H1 (cell line): ENCODE data around the gene FITM1. TPM values are rescaled to one million over a fixed set of nuclear protein-coding genes. Genes with fewer than 3 reads are reported as not detected.

Source experiments
- CTCF ChIA-PET: fragments of 300-600 bp; sonication (Branson Sonifier 250); formaldehyde crosslinking; loops from one replicate; lab custom pipeline; 2021; ENCODE audit not compliant: partially characterized antibody; lab: Charles Lee
- POLR2A ChIA-PET: fragments of 300-600 bp; sonication (Branson Sonifier 250); formaldehyde crosslinking; loops from one replicate; lab custom pipeline; 2021; ENCODE audit warnings: inconsistent platforms; ENCODE audit not compliant: partially characterized antibody; lab: Charles Lee
- DNase-seq, 2 experiments: peaks; one replicate each; pipeline versions ENCODE4 v3.0.0 to v3.0.0-alpha.2; 2010 to 2022; ENCODE audit warnings: low spot score in 2 of 2, low read depth in 1 of 2, mixed read lengths in 1 of 2
- FAIRE-seq: peaks from 2 replicates; lab custom pipeline; 2011; peaks lifted over from hg19 to GRCh38; lab: Jason Lieb, UNC
- H2AFZ ChIP-seq: 2 replicates; pipeline ENCODE4 v1.8.1; 2012; ENCODE audit warnings: low read length, inconsistent platforms
- H2AK5ac ChIP-seq: 2 replicates; pipeline ENCODE4 v1.6.1; 2013; ENCODE audit warnings: low read depth, low read length
- H2BK120ac ChIP-seq: replicated peaks from 2 replicates; pipeline ENCODE3; 2013; ENCODE audit warnings: low read depth, low read length, inconsistent platforms
- H2BK12ac ChIP-seq: 2 replicates; pipeline ENCODE4 v1.6.1; 2013; ENCODE audit warnings: low read depth, low read length
- H2BK15ac ChIP-seq: 2 replicates; pipeline ENCODE4 v1.6.1; 2013; ENCODE audit warnings: low read length
- H2BK20ac ChIP-seq: 2 replicates; pipeline ENCODE4 v1.6.1; 2013; ENCODE audit warnings: low read length
- H2BK5ac ChIP-seq: 2 replicates; pipeline ENCODE4 v1.6.1; 2013; ENCODE audit warnings: low read depth, low read length
- H3K14ac ChIP-seq: 2 replicates; pipeline ENCODE4 v1.6.1; 2013; ENCODE audit warnings: inconsistent platforms; ENCODE audit not compliant: insufficient read length
- H3K18ac ChIP-seq: 2 replicates; pipeline ENCODE4 v1.6.1; 2013; ENCODE audit warnings: low read length; ENCODE audit errors: extremely low read depth
- H3K23ac ChIP-seq: 2 replicates; pipeline ENCODE4 v1.6.1; 2013; ENCODE audit warnings: inconsistent platforms; ENCODE audit not compliant: insufficient read length
- H3K23me2 ChIP-seq: 2 replicates; pipeline ENCODE4 v1.6.1; 2013; ENCODE audit warnings: low read depth, low read length
- H3K27ac ChIP-seq: 2 replicates; pipeline ENCODE4 v1.6.1; 2011; ENCODE audit warnings: low read depth, low read length, inconsistent platforms
- H3K27me3 ChIP-seq, 4 experiments: replicated peaks in 1 of 4; 1 replicate in 1 of 4; 2 replicates in 3 of 4; pipeline versions ENCODE4 v1.6.1 to v1.8.1; 2011 to 2013; ENCODE audit warnings: low read length in 3 of 4, mild to moderate bottlenecking in 3 of 4, inconsistent platforms in 2 of 4, mixed read lengths in 2 of 4, moderate library complexity in 1 of 4; ENCODE audit not compliant: control insufficient read depth in 3 of 4, insufficient read depth in 3 of 4; ENCODE audit errors: extremely low read depth in 1 of 4
- H3K36me3 ChIP-seq, 4 experiments: 2 replicates each; pipeline versions ENCODE4 v1.6.1 to v1.8.1; 2011 to 2013; ENCODE audit warnings: mild to moderate bottlenecking in 4 of 4, low read length in 3 of 4, moderate library complexity in 2 of 4, control low read depth in 1 of 4, inconsistent platforms in 1 of 4; ENCODE audit not compliant: insufficient read depth in 4 of 4, control insufficient read depth in 2 of 4
- H3K4ac ChIP-seq: replicated peaks from 2 replicates; pipeline ENCODE3; 2013; ENCODE audit warnings: low read length, low read depth, mixed read lengths, inconsistent platforms; ENCODE audit not compliant: insufficient read length
- H3K4me1 ChIP-seq, 4 experiments: replicated peaks in 1 of 4; 1 replicate in 1 of 4; 2 replicates in 3 of 4; pipeline versions ENCODE4 v1.6.1 to v1.8.1; 2011 to 2013; ENCODE audit warnings: low read length in 3 of 4, inconsistent platforms in 2 of 4, mixed read lengths in 1 of 4; ENCODE audit not compliant: insufficient read depth in 4 of 4, control insufficient read depth in 3 of 4
- H3K4me2 ChIP-seq, 2 experiments: 2 replicates each; pipeline versions ENCODE4 v1.6.1 to v1.8.1; 2011 to 2013; ENCODE audit warnings: low read depth in 2 of 2, low read length in 2 of 2, control low read depth in 1 of 2, inconsistent platforms in 1 of 2, mild to moderate bottlenecking in 1 of 2; ENCODE audit not compliant: insufficient read depth in 1 of 2
- H3K4me3 ChIP-seq, 4 experiments: fragments of 200-600, 300-600 bp in 1 of 4; sonication (generic), shearing (Covaris generic), sonication (Bioruptor Twin) in 1 of 4; 2 replicates each; pipeline versions ENCODE4 v1.5.1 to v1.8.1; 2011 to 2016; ENCODE audit warnings: low read length in 4 of 4, low read depth in 3 of 4, control low read depth in 2 of 4, inconsistent platforms in 2 of 4, mild to moderate bottlenecking in 2 of 4, mixed read lengths in 1 of 4, moderate library complexity in 1 of 4; ENCODE audit not compliant: insufficient read depth in 2 of 4; ENCODE audit errors: extremely low read depth in 1 of 4
- H3K56ac ChIP-seq: replicated peaks from 2 replicates; pipeline ENCODE3; 2013; ENCODE audit warnings: low read depth, mild to moderate bottlenecking, mixed read lengths, low read length, inconsistent platforms; ENCODE audit not compliant: insufficient read length
- H3K79me1 ChIP-seq: 2 replicates; pipeline ENCODE4 v1.6.1; 2013; ENCODE audit warnings: low read depth, low read length, control low read depth
- H3K79me2 ChIP-seq, 2 experiments: 2 replicates each; pipeline versions ENCODE4 v1.6.1 to v1.8.1; 2012 to 2013; ENCODE audit warnings: low read length in 2 of 2, mild to moderate bottlenecking in 2 of 2, inconsistent platforms in 1 of 2; ENCODE audit not compliant: insufficient read depth in 2 of 2, control insufficient read depth in 1 of 2
- H3K9ac ChIP-seq, 4 experiments: replicated peaks in 1 of 4; 1 replicate in 1 of 4; 2 replicates in 3 of 4; pipeline versions ENCODE4 v1.6.1 to v1.8.1; 2011 to 2013; ENCODE audit warnings: low read depth in 3 of 4, low read length in 3 of 4, control low read depth in 2 of 4, mild to moderate bottlenecking in 2 of 4, moderate library complexity in 2 of 4, inconsistent platforms in 1 of 4; ENCODE audit errors: extremely low read depth in 1 of 4
- H3K9me3 ChIP-seq, 2 experiments: 2 replicates each; pipeline versions ENCODE4 v1.6.1 to v1.8.1; 2012 to 2013; ENCODE audit warnings: mild to moderate bottlenecking in 2 of 2, moderate library complexity in 2 of 2, control low read depth in 1 of 2, inconsistent platforms in 1 of 2, low read depth in 1 of 2, low read length in 1 of 2, mixed read lengths in 1 of 2; ENCODE audit not compliant: insufficient read depth in 2 of 2
- H4K20me1 ChIP-seq, 2 experiments: replicated peaks in 1 of 2; 2 replicates each; pipeline versions ENCODE3 to v1.8.1; 2011 to 2013; ENCODE audit warnings: inconsistent platforms in 2 of 2, low read length in 2 of 2, mild to moderate bottlenecking in 1 of 2; ENCODE audit not compliant: insufficient read depth in 2 of 2, control insufficient read depth in 1 of 2
- H4K5ac ChIP-seq: 2 replicates; pipeline ENCODE4 v1.6.1; 2013; ENCODE audit warnings: low read length, low read depth, mixed read lengths, inconsistent platforms; ENCODE audit not compliant: insufficient read length
- H4K8ac ChIP-seq: 2 replicates; pipeline ENCODE4 v1.8.0; 2013; ENCODE audit warnings: mild to moderate bottlenecking, moderate library complexity, low read length, inconsistent platforms; ENCODE audit not compliant: insufficient read depth; ENCODE audit errors: extremely low read depth
- H4K91ac ChIP-seq: replicated peaks from 2 replicates; pipeline ENCODE3; 2013; ENCODE audit warnings: low read length, mixed read lengths, inconsistent platforms; ENCODE audit not compliant: insufficient read length
- BCL11A ChIP-seq, 2 experiments: IDR thresholded peaks; one replicate each; pipeline ENCODE4 v1.6.1; 2011; ENCODE audit warnings: low read depth in 2 of 2, low read length in 2 of 2, mild to moderate bottlenecking in 2 of 2
- CREB1 ChIP-seq: IDR thresholded peaks from 2 replicates; pipeline ENCODE4 v1.6.1; 2012; ENCODE audit warnings: inconsistent platforms
- HDAC2 ChIP-seq, 2 experiments: fragments of 300-600 bp in 1 of 2; sonication (generic) in 1 of 2; IDR thresholded peaks; 2 replicates each; pipeline ENCODE4 v1.6.1; 2011 to 2012; ENCODE audit warnings: low read depth in 2 of 2, low read length in 2 of 2, mild to moderate bottlenecking in 2 of 2, moderate library complexity in 2 of 2, borderline replicate concordance in 1 of 2, inconsistent platforms in 1 of 2
- JUN ChIP-seq: IDR thresholded peaks from 2 replicates; pipeline ENCODE4 v1.6.1; 2011; ENCODE audit warnings: low read depth, mild to moderate bottlenecking, improper control_type of control experiment, low read length
- KDM1A ChIP-seq: fragments of 200-600, 300-600 bp; sonication (generic); IDR thresholded peaks from 2 replicates; pipeline ENCODE4 v1.7.1; 2016; ENCODE audit warnings: mild to moderate bottlenecking, low read length, borderline replicate concordance
- KDM5A ChIP-seq: fragments of 200-600 bp; IDR thresholded peaks from 2 replicates; pipeline ENCODE4 v1.7.1; 2012; ENCODE audit warnings: mild to moderate bottlenecking, low read length, inconsistent platforms, mixed read lengths
- MAFK ChIP-seq: IDR thresholded peaks from 2 replicates; pipeline ENCODE4 v1.6.1; 2012; ENCODE audit warnings: low read depth, mild to moderate bottlenecking, improper control_type of control experiment, low read length
- NRF1 ChIP-seq: IDR thresholded peaks from 2 replicates; pipeline ENCODE4 v1.6.1; 2011; ENCODE audit warnings: mild to moderate bottlenecking, low read depth, low read length, improper control_type of control experiment
- SAP30 ChIP-seq: fragments of 300-600 bp; sonication (generic); IDR thresholded peaks from 2 replicates; pipeline ENCODE4 v1.7.1; 2012; ENCODE audit warnings: low read length, moderate library complexity, mild to moderate bottlenecking, inconsistent platforms; ENCODE audit not compliant: insufficient read depth, insufficient replicate concordance
- SP4 ChIP-seq: IDR thresholded peaks from 2 replicates; pipeline ENCODE4 v1.6.1; 2012; ENCODE audit warnings: low read length, inconsistent platforms
- SRF ChIP-seq: IDR thresholded peaks from 2 replicates; pipeline ENCODE4 v1.6.1; 2011; ENCODE audit warnings: mild to moderate bottlenecking, low read depth, low read length, moderate library complexity
- TAF7 ChIP-seq: optimal IDR thresholded peaks from 2 replicates; pipeline ENCODE3; 2011; ENCODE audit warnings: low read depth, mild to moderate bottlenecking, inconsistent platforms, low read length, moderate library complexity, borderline replicate concordance
- TBP ChIP-seq: IDR thresholded peaks from 2 replicates; pipeline ENCODE4 v1.6.1; 2011; ENCODE audit warnings: low read depth, low read length, improper control_type of control experiment
- ZNF274 ChIP-seq: IDR thresholded peaks from 2 replicates; pipeline ENCODE4 v1.7.0; 2012; ENCODE audit warnings: low read length, borderline replicate concordance; ENCODE audit errors: extremely low read depth
- WGBS, 2 experiments: shearing (Covaris generic) in 1 of 2; methylation state at CpG; one replicate each; pipeline versions ENCODE4 v1.1.6 to v1.1.7; 2013 to 2015; ENCODE audit warnings: low lambda C conversion rate in 2 of 2, mixed read lengths in 2 of 2, inconsistent platforms in 1 of 2, low coverage in 1 of 2, missing lambda C conversion rate in 1 of 2; ENCODE audit not compliant: insufficient replicate concordance in 2 of 2, insufficient coverage in 1 of 2, insufficient read length in 1 of 2; ENCODE audit errors: extremely low coverage in 1 of 2, missing lambda C conversion rate in 1 of 2; 5-methylcytosine and 5-hydroxymethylcytosine counted together
- polyA plus RNA-seq, 7 experiments: library from polyadenylated mRNA; depleted of rRNA in 3 of 7; stranded (reverse) in 5 of 7; unstranded in 2 of 7; fragments of >200 nt in 5 of 7; fragments of 200-250 nt in 2 of 7; gene quantifications; 1 replicate in 5 of 7; 2 replicates in 1 of 7; 4 replicates in 1 of 7; pipeline versions ENCODE4 v1.2.1 to v1.2.3, GENCODE V29; 2011 to 2013; ENCODE audit warnings: missing spikeins in 2 of 7, mixed read lengths in 2 of 7
- total RNA-seq: library from RNA; stranded (reverse); fragmentation: NEBNext Ultra II Directional; extraction: Animal tissue kit (Norgen Biotek cat#: 25700); gene quantifications from 2 replicates; pipeline ENCODE4 v1.2.1, GENCODE V29; 2021

Gene FITM1
- total and polyA plus RNA-seq, 2 of the 8 experiments (the other 6 are each of a cell fraction or from before 2014, with no cell fraction given): 0.53 to 0.76 TPM

DNA sequence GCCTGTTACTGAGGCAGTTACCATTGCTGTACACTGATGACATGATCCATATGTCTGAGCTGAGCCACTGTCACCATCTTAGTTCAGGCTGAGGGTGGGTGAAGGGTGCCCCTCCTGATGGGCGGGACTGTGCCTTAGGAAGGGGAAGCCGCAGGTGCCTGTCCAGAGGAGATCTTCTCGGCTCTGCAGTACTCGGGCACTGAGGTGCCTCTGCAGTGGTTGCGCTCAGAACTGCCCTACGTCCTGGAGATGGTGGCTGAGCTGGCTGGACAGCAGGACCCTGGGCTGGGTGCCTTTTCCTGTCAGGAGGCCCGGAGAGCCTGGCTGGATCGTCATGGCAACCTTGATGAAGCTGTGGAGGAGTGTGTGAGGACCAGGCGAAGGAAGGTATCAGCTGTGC lies 20.5 kb downstream of the FITM1 start:
- FAIRE-seq: no peak
- Histone ChIP-seq H3K27me3 (no peaks in the 10 kb centered on the region; a peak in 1 of 7 replicates), H2BK15ac (no peak overlapping the region), H2BK120ac (no peak overlapping the region), H2AK5ac (no peak overlapping the region), H3K4ac (no peak overlapping the region), H4K8ac (no peak overlapping the region), H3K79me2 (peaks cover 0 to 21% of the 10 kb centered on the region in 2 experiments; a peak in 3 of 4 replicates), H3K56ac (no peak overlapping the region), H2BK5ac (no peak overlapping the region), H3K79me1 (peaks cover 9% of the 10 kb centered on the region; the same call in 1 of the 2 replicates), H4K20me1 (peaks cover 0 to 23% of the 10 kb centered on the region in 2 experiments), H4K5ac (no peak overlapping the region), H3K4me2 (no peak overlapping the region), H3K9ac (no peak overlapping the region), H3K14ac (no peak overlapping the region), H3K9me3 (no peaks in the 10 kb centered on the region), H3K23ac (no peak overlapping the region), H3K27ac (no peak overlapping the region), H2AFZ (no peak overlapping the region), H2BK20ac (no peak overlapping the region), H3K4me1 (peaks cover 0 to 6% (median 3%) of the 10 kb centered on the region in 4 experiments; a peak in 4 of 7 replicates), H3K18ac (no peak overlapping the region), H4K91ac (no peak overlapping the region), H3K23me2 (peaks cover 10% of the 10 kb centered on the region), H2BK12ac (no peak overlapping the region), H3K36me3 (peaks cover 25 to 46% (median 45%) of the 10 kb centered on the region in 4 experiments), H3K4me3 (no peak overlapping the region)
- ChIA-PET POLR2A (interaction anchor here (0.6 to 9.6 kb wide), 11 partner anchors 10 to 734 kb away, joined by 3 to 86 read pairs (median 6); partner anchors contain the start of genes CHMP4A, DCAF11, EMC9 and IRF9), CTCF (interaction anchor here (0.6 to 3.4 kb wide), 7 partner anchors 10 to 161 kb away, joined by 3 to 26 read pairs (median 4); partner anchors contain the start of genes EMC9, IRF9 and PCK2)
- WGBS, 2 experiments: 93% methylated on average over 9 of the region's 9 CpGs; no CpG with 5 or more reads in 1 of the 2 experiments
- no peak for DNase-seq
- TF ChIP-seq KDM1A (no peak), SAP30 (no peak), JUN (no peak), BCL11A (IDR thresholded peaks at IDR 0.05; ENCODE audit: low read depth in 2 of 2, low read length in 2 of 2) (no peak), HDAC2 (IDR thresholded peaks at IDR 0.05; ENCODE audit: borderline replicate concordance in 1 of 2, low read depth in 2 of 2, low read length in 2 of 2) (no peak), KDM5A (no peak), SRF (no peak), TAF7 (no peak), MAFK (no peak), NRF1 (no peak), TBP (no peak), CREB1 (no peak), SP4 (no peak), ZNF274 (no peak)
